ENCODE data around the gene RRP1B. TPM values are rescaled to one million over a fixed set of nuclear protein-coding genes. Genes with fewer than 3 reads are reported as not detected.

The RRP1B gene
- total RNA-seq, 1 donor from 2014 or later, result 34.0 TPM

DNA sequence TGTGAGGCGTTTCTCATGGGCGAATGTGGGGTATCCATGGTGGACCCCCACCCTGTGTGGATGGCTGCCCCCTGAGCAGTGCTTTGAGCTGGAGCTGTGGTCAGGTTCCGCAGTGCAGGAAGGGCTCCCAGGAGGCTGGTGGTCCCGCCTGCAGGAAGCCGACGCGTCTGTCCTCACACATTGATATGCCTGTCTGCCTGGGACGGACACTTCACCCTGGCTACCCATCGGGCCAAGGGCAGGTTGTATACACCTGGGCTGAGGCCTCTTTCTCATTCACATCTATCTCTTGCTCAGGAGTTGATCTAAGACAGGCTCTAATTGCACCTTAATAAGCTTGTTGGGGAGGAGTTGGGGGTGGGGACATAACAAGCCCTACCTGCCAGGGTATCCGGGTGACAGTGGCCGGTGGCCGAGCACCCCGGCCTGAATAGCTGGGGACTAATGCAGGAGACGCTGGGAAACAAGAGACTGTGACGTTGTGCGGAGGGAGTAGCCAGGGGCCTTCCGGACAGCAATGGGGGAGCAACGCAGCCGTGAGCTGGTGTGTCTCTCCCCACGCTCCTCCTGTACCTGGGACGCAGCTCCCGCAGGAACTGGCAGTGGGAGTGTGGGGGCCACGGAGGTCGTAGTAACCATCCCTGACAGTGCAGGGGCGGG, 81.3 kb downstream of the RRP1B start:
- Histone ChIP-seq H3K9me3 (ENCODE audit: insufficient read depth, low read depth, low read length) (peaks cover 4% of the 10 kb centered on the region), H3K9ac (ENCODE audit: low read length) (no peak overlapping the region), H2AFZ (ENCODE audit: low read depth, low read length) (no peak overlapping the region), H3K27ac (ENCODE audit: low read depth, low read length) (no peak overlapping the region), H3K4me1 (ENCODE audit: insufficient read depth, low read length) (peaks cover 4% of the 10 kb centered on the region), H3K36me3 (ENCODE audit: insufficient read depth, low read length) (peaks cover 5% of the 10 kb centered on the region), H4K20me1 (ENCODE audit: insufficient read depth, low read length) (peaks cover 70% of the 10 kb centered on the region), H3K4me3 (ENCODE audit: insufficient read depth, low read depth, low read length) (no peak overlapping the region), H3K27me3 (ENCODE audit: insufficient read depth, low read length) (no peaks in the 10 kb centered on the region), H3K4me2 (ENCODE audit: low read length) (no peak overlapping the region), H3K79me2 (ENCODE audit: insufficient read depth, low read length) (peaks cover 18% of the 10 kb centered on the region)
- H3K27ac Mint-ChIP-seq (ENCODE audit: unreplicated experiment), result no peak overlapping the region
- H3K4me3 Mint-ChIP-seq (ENCODE audit: unreplicated experiment), result no peak overlapping the region
- no peaks in the 10 kb centered on the region for H3K27me3 Mint-ChIP-seq (ENCODE audit: low read depth, unreplicated experiment)
- no peak for FAIRE-seq
- peaks cover 7% of the 10 kb centered on the region for H3K4me1 Mint-ChIP-seq (ENCODE audit: low read depth, unreplicated experiment)
- peaks cover 35% of the 10 kb centered on the region for H3K36me3 Mint-ChIP-seq (ENCODE audit: low read depth, unreplicated experiment)
- TF ChIP-seq, protein P1, sequence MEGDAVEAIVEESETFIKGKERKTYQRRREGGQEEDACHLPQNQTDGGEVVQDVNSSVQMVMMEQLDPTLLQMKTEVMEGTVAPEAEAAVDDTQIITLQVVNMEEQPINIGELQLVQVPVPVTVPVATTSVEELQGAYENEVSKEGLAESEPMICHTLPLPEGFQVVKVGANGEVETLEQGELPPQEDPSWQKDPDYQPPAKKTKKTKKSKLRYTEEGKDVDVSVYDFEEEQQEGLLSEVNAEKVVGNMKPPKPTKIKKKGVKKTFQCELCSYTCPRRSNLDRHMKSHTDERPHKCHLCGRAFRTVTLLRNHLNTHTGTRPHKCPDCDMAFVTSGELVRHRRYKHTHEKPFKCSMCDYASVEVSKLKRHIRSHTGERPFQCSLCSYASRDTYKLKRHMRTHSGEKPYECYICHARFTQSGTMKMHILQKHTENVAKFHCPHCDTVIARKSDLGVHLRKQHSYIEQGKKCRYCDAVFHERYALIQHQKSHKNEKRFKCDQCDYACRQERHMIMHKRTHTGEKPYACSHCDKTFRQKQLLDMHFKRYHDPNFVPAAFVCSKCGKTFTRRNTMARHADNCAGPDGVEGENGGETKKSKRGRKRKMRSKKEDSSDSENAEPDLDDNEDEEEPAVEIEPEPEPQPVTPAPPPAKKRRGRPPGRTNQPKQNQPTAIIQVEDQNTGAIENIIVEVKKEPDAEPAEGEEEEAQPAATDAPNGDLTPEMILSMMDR (IDR thresholded peaks at IDR 0.05; ENCODE audit: insufficient read depth, low read depth, low read length), result no peak
- TF ChIP-seq EZH2 (IDR thresholded peaks at IDR 0.05; ENCODE audit: insufficient read depth, low read length), result no peak
- H3K9me3 Mint-ChIP-seq (ENCODE audit: unreplicated experiment), result peaks cover 2% of the 10 kb centered on the region
- DNase-seq (ENCODE audit: low read depth), result peak; percentile 54

GRCh38 chr21:43741423-43742096, 82.2 kb downstream of the RRP1B start:
- Histone ChIP-seq H3K9me3 (ENCODE audit: insufficient read depth, low read depth, low read length) (peaks cover 4% of the 10 kb centered on the region), H3K4me3 (ENCODE audit: insufficient read depth, low read depth, low read length) (no peak overlapping the region), H3K27me3 (ENCODE audit: insufficient read depth, low read length) (no peaks in the 10 kb centered on the region), H3K4me2 (ENCODE audit: low read length) (no peak overlapping the region), H2AFZ (ENCODE audit: low read depth, low read length) (no peak overlapping the region), H3K4me1 (ENCODE audit: insufficient read depth, low read length) (no peaks in the 10 kb centered on the region), H3K79me2 (ENCODE audit: insufficient read depth, low read length) (peaks cover 13% of the 10 kb centered on the region), H3K36me3 (ENCODE audit: insufficient read depth, low read length) (peaks cover 14% of the 10 kb centered on the region), H4K20me1 (ENCODE audit: insufficient read depth, low read length) (peaks cover 69% of the 10 kb centered on the region), H3K27ac (ENCODE audit: low read depth, low read length) (no peak overlapping the region), H3K9ac (ENCODE audit: low read length) (no peak overlapping the region)
- FAIRE-seq, result no peak
- H3K36me3 Mint-ChIP-seq (ENCODE audit: low read depth, unreplicated experiment), result peaks cover 35% of the 10 kb centered on the region
- peaks cover 2% of the 10 kb centered on the region for H3K9me3 Mint-ChIP-seq (ENCODE audit: unreplicated experiment)
- no peaks in the 10 kb centered on the region for H3K27me3 Mint-ChIP-seq (ENCODE audit: low read depth, unreplicated experiment)
- peaks cover 2% of the 10 kb centered on the region for H3K4me1 Mint-ChIP-seq (ENCODE audit: low read depth, unreplicated experiment)
- TF ChIP-seq, protein P1 (IDR thresholded peaks at IDR 0.05; ENCODE audit: insufficient read depth, low read depth, low read length), result no peak
- TF ChIP-seq EZH2 (IDR thresholded peaks at IDR 0.05; ENCODE audit: insufficient read depth, low read length), result no peak
- H3K4me3 Mint-ChIP-seq (ENCODE audit: unreplicated experiment), result no peak overlapping the region
- H3K27ac Mint-ChIP-seq (ENCODE audit: unreplicated experiment), result no peak overlapping the region
- DNase-seq (ENCODE audit: low read depth), result no peak

- Mint-ChIP-seq H3K27me3 (ENCODE audit: low read depth, unreplicated experiment) (no peaks in the 10 kb centered on the region), H3K36me3 (ENCODE audit: low read depth, unreplicated experiment) (peaks cover 30% of the 10 kb centered on the region), H3K4me1 (ENCODE audit: low read depth, unreplicated experiment) (peaks cover 2% of the 10 kb centered on the region), H3K27ac (ENCODE audit: unreplicated experiment) (no peak overlapping the region), H3K4me3 (ENCODE audit: unreplicated experiment) (no peak overlapping the region), H3K9me3 (ENCODE audit: unreplicated experiment) (no peaks in the 10 kb centered on the region)
- no peaks in the 10 kb centered on the region for H3K4me1 ChIP-seq (ENCODE audit: insufficient read depth, low read length)
- no peak overlapping the region for H2AFZ ChIP-seq (ENCODE audit: low read depth, low read length)
- no peaks in the 10 kb centered on the region for H3K9me3 ChIP-seq (ENCODE audit: insufficient read depth, low read depth, low read length)
- H3K79me2 ChIP-seq (ENCODE audit: insufficient read depth, low read length), result no peaks in the 10 kb centered on the region
- no peak for FAIRE-seq
- no peak for DNase-seq (ENCODE audit: low read depth)
- H3K27me3 ChIP-seq (ENCODE audit: insufficient read depth, low read length), result no peaks in the 10 kb centered on the region
- no peak for TF ChIP-seq EZH2 (IDR thresholded peaks at IDR 0.05; ENCODE audit: insufficient read depth, low read length)
- TF ChIP-seq, protein P1 (IDR thresholded peaks at IDR 0.05; ENCODE audit: insufficient read depth, low read depth, low read length), result no peak
- H4K20me1 ChIP-seq (ENCODE audit: insufficient read depth, low read length), result peaks cover 48% of the 10 kb centered on the region
- peaks cover 15% of the 10 kb centered on the region for H3K36me3 ChIP-seq (ENCODE audit: insufficient read depth, low read length)
- no peak overlapping the region for H3K27ac ChIP-seq (ENCODE audit: low read depth, low read length)
- H3K4me3 ChIP-seq (ENCODE audit: insufficient read depth, low read depth, low read length), result no peak overlapping the region
- no peak overlapping the region for H3K9ac ChIP-seq (ENCODE audit: low read length)
- H3K4me2 ChIP-seq (ENCODE audit: low read length), result no peak overlapping the region
Measured at GRCh38 chr21:43743947-43744346, 84.6 kb downstream of the RRP1B start.
